CD4-positive, alpha-beta T cell treated with Interleukin-6 at 100 ng/mL for 8 hours (primary cell): Measurements from ENCODE around the gene CFAP92.
"Not testable (repeated sequence)": the region's sequence is repeated elsewhere in the genome, so short reads cannot be mapped to it uniquely, and the experiment has no call there.

Source experiments
- DNase-seq: peaks from one replicate; pipeline ENCODE4 v3.0.0-alpha.2; 2020; ENCODE audit warnings: mixed read lengths, low spot score

Gene CFAP92

GRCh38 chr3:128895843-128896697, 97.8 kb downstream of the CFAP92 start:
- DNase-seq: no peak

- no peak for DNase-seq
Observed at GRCh38 chr3:128889139-128889894, 104.6 kb downstream of the CFAP92 start.

- no peak for DNase-seq
Observed at GRCh38 chr3:128884992-128885391, 108.9 kb downstream of the CFAP92 start.

GRCh38 chr3:128882719-128883118, 111.2 kb downstream of the CFAP92 start:
- DNase-seq: no peak

GRCh38 chr3:128881576-128881975, 112.3 kb downstream of the CFAP92 start:
- no peak for DNase-seq

- not testable (repeated sequence) for DNase-seq
Observed at GRCh38 chr3:128880455-128880854, 113.4 kb downstream of the CFAP92 start.

GRCh38 chr3:128879991-128880390, 113.9 kb downstream of the CFAP92 start:
- DNase-seq: no peak

GRCh38 chr3:128879125-128879969, 114.5 kb downstream of the CFAP92 start, which contains the start of gene ACAD9:
TSS of gene ACAD9 (plus strand) at chr3:128879620. CDS start at chr3:128879692, 72 bp downstream.
- DNase-seq: peak; percentile 97

GRCh38 chr3:128878556-128879124, 115.2 kb downstream of the CFAP92 start:
- DNase-seq: peak; percentile 9

GRCh38 chr3:128878011-128878457, 115.8 kb downstream of the CFAP92 start:
- DNase-seq: no peak

GRCh38 chr3:128875556-128876120, 118.2 kb downstream of the CFAP92 start:
- peak; percentile 69 for DNase-seq

GRCh38 chr3:128874481-128875180, 119.2 kb downstream of the CFAP92 start:
- DNase-seq: no peak

- no peak for DNase-seq
Observed at GRCh38 chr3:128873244-128874022, 120.4 kb downstream of the CFAP92 start.

GRCh38 chr3:128872744-128873143, 121.1 kb downstream of the CFAP92 start:
- DNase-seq: no peak

- DNase-seq: no peak
Observed at GRCh38 chr3:128872282-128872681, 121.6 kb downstream of the CFAP92 start.

- no peak for DNase-seq
Observed at GRCh38 chr3:128870347-128870746, 123.5 kb downstream of the CFAP92 start.

GRCh38 chr3:128867200-128868125, 126.4 kb downstream of the CFAP92 start:
- DNase-seq: no peak
